Ascending aorta (tissue), 2 donors: ENCODE measurements around the gene SMIM27. TPM values are rescaled to one million over a fixed set of nuclear protein-coding genes. Genes with fewer than 3 reads are reported as not detected.
A peak's percentile ranks its signal among the peaks of the same experiment; 100 is the strongest.

Experiments used
- DNase-seq, 2 donors: peaks; one replicate each; pipeline ENCODE4 v3.0.0-alpha.2; 2019; ENCODE audit warnings: low spot score in 2 of 2
- H3K27ac ChIP-seq, 2 donors: fragments of 200-600 bp; sonication (generic); one replicate each; pipeline ENCODE4 v1.5.1; 2016 to 2017; ENCODE audit warnings: mild to moderate bottlenecking in 1 of 2
- H3K27me3 ChIP-seq: fragments of 200-600 bp; sonication (generic); one replicate; pipeline ENCODE4 v1.5.1; 2017
- H3K36me3 ChIP-seq, 2 donors: fragments of 200-600 bp; sonication (generic); one replicate each; pipeline ENCODE4 v1.5.1; 2016
- H3K4me1 ChIP-seq, 2 donors: fragments of 200-600 bp; sonication (generic); one replicate each; pipeline ENCODE4 v1.5.1; 2016 to 2017; ENCODE audit warnings: mild to moderate bottlenecking in 1 of 2
- H3K4me3 ChIP-seq, 2 donors: fragments of 200-600 bp; sonication (generic); one replicate each; pipeline ENCODE4 v1.5.1; 2016 to 2017; ENCODE audit warnings: mild to moderate bottlenecking in 1 of 2
- H3K9me3 ChIP-seq, 2 donors: fragments of 200-600 bp; sonication (generic); one replicate each; pipeline ENCODE4 v1.5.1; 2016
- CTCF ChIP-seq, 3 experiments: fragments of 200-600 bp in 2 of 3; fragments of 450-650 bp in 1 of 3; sonication (generic) in 2 of 3; IDR thresholded peaks; one replicate each; pipeline ENCODE4 v1.5.1; 2016 to 2019; ENCODE audit warnings: antibody characterized with exemption in 3 of 3, mild to moderate bottlenecking in 1 of 3, moderate library complexity in 1 of 3
- intact Hi-C: fragments of 100-400 bp; cut with DNase I; formaldehyde crosslinking; loops from one replicate; pipeline ENCODE4 v1.15.1; 2023
- total RNA-seq: library from RNA; depleted of rRNA; stranded (reverse); fragments of >200 nt; gene quantifications from one replicate; pipeline ENCODE4 v1.1.0, GENCODE V29; 2016

Gene SMIM27
- total RNA-seq, 1 donor from 2014 or later = 0.32 TPM

GRCh38 chr9:32579706-32580331, 27.7 kb downstream of the SMIM27 start:
- Histone ChIP-seq H3K4me1 (no peaks in the 10 kb centered on the region), H3K27me3 (no peaks in the 10 kb centered on the region), H3K4me3 (peak overlapping the region in 1 of 2 donors; percentile 54), H3K36me3 (no peaks in the 10 kb centered on the region), H3K9me3 (no peaks in the 10 kb centered on the region), H3K27ac (no peak overlapping the region)
- peak in 1 of 2 donors; percentile 84 for DNase-seq
- intact Hi-C loops = loop anchor here (1.0 to 5.0 kb wide), 3 partner anchors 148 to 389 kb away; no protein-coding TSS in a partner anchor
- peak; percentile 60 to 90 (median 87) for TF ChIP-seq CTCF (IDR thresholded peaks at IDR 0.05)

GRCh38 chr9:32580631-32581300, 28.6 kb downstream of the SMIM27 start:
- Histone ChIP-seq H3K27ac (no peak overlapping the region), H3K27me3 (no peaks in the 10 kb centered on the region), H3K36me3 (no peaks in the 10 kb centered on the region), H3K4me3 (no peak overlapping the region), H3K4me1 (no peaks in the 10 kb centered on the region), H3K9me3 (no peaks in the 10 kb centered on the region)
- TF ChIP-seq CTCF (IDR thresholded peaks at IDR 0.05) = no peak
- intact Hi-C loops = loop anchor here (2.0 kb wide), 1 partner anchor 388 kb away; no protein-coding TSS in a partner anchor
- DNase-seq = no peak

- peak in 2 of 3 experiments; percentile 25 to 39 for TF ChIP-seq CTCF (IDR thresholded peaks at IDR 0.05)
- Histone ChIP-seq H3K27me3 (no peaks in the 10 kb centered on the region), H3K4me1 (no peaks in the 10 kb centered on the region), H3K36me3 (no peaks in the 10 kb centered on the region), H3K27ac (no peak overlapping the region), H3K9me3 (no peaks in the 10 kb centered on the region), H3K4me3 (no peak overlapping the region)
- DNase-seq = no peak
- intact Hi-C loops = loop anchor here (2.0 kb wide), 1 partner anchor 387 kb away; no protein-coding TSS in a partner anchor
Measured at GRCh38 chr9:32581512-32582143, 29.5 kb downstream of the SMIM27 start.

GRCh38 chr9:32584784-32585183, 32.7 kb downstream of the SMIM27 start:
- no peak overlapping the region for H3K27ac ChIP-seq
- no peaks in the 10 kb centered on the region for H3K4me1 ChIP-seq
- no peaks in the 10 kb centered on the region for H3K27me3 ChIP-seq
- no peak overlapping the region for H3K4me3 ChIP-seq
- intact Hi-C loops = no loop called here
- TF ChIP-seq CTCF (IDR thresholded peaks at IDR 0.05) = no peak
- H3K9me3 ChIP-seq = no peaks in the 10 kb centered on the region
- DNase-seq = no peak
- H3K36me3 ChIP-seq = no peaks in the 10 kb centered on the region

GRCh38 chr9:32587901-32588300, 35.8 kb downstream of the SMIM27 start:
- H3K4me1 ChIP-seq = no peaks in the 10 kb centered on the region
- intact Hi-C loops = no loop called here
- DNase-seq = no peak
- no peak overlapping the region for H3K27ac ChIP-seq
- no peak for TF ChIP-seq CTCF (IDR thresholded peaks at IDR 0.05)
- no peak overlapping the region for H3K4me3 ChIP-seq
- H3K9me3 ChIP-seq = no peaks in the 10 kb centered on the region
- no peaks in the 10 kb centered on the region for H3K27me3 ChIP-seq
- H3K36me3 ChIP-seq = no peaks in the 10 kb centered on the region
